Kidney epithelial cell (primary cell): ENCODE data around the gene KASH5. TPM values are rescaled to one million over a fixed set of nuclear protein-coding genes. Genes with fewer than 3 reads are reported as not detected.
A peak's percentile ranks its signal among the peaks of the same experiment; 100 is the strongest.
"Not testable (repeated sequence)": the region's sequence is repeated elsewhere in the genome, so short reads cannot be mapped to it uniquely, and the experiment has no call there.

ENCODE experiments used
- DNase-seq: peaks from one replicate; pipeline ENCODE4 v3.0.0-alpha.2; 2010; ENCODE audit warnings: low read depth
- H3K27me3 ChIP-seq: 2 replicates; pipeline ENCODE4 v1.6.0; 2011; ENCODE audit warnings: low read length; ENCODE audit not compliant: control insufficient read depth, insufficient read depth
- H3K36me3 ChIP-seq: 2 replicates; pipeline ENCODE4 v1.5.1; 2011; ENCODE audit warnings: low read length; ENCODE audit not compliant: control insufficient read depth, insufficient read depth
- H3K4me3 ChIP-seq: 2 replicates; pipeline ENCODE4 v1.5.1; 2011; ENCODE audit warnings: low read depth, mild to moderate bottlenecking, control low read depth, low read length
- total RNA-seq: library from RNA; depleted of rRNA; stranded (reverse); fragments of >200 nt; gene quantifications from 2 replicates; pipeline ENCODE4 v1.2.3, GENCODE V29; 2015
- TF ChIP-seq, protein P1 (sequence below): IDR thresholded peaks from 2 replicates; pipeline ENCODE4 v1.5.1; 2011; ENCODE audit warnings: mild to moderate bottlenecking, moderate library complexity, low read length, control low read depth, inconsistent platforms; ENCODE audit not compliant: insufficient read depth, poor library complexity, severe bottlenecking

KASH5 gene
- total RNA-seq, 1 donor from 2014 or later, result not detected

DNA sequence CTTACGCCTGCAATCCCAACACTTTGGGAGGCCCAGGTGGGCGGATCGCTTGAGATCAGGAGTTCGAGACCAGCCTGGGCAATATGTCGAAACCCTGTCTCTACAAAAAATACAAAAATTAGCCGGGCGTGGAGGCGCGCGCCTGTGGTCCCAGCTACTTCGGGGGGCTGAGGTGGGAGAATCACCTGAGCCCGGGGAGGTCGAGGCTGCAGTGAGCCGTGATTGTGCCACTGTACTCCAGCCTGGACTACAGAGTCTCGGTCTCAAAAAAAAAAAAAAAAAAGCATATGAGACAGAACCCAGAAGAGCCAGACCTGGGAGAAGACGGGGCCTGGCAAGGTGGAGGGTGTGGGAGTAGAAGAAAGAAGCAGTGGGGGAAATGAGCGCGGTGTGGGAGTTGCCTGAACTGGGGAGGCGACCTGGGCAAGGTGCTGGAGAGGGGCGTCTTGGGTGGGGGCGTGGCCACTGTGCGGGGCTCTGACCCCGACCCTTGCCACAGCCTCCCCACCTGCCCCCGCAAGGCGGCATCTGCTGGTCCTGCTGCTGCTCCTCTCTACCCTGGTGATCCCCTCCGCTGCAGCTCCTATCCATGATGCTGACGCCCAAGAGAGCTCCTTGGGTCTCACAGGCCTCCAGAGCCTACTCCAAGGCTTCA, 23.8 kb upstream of the KASH5 start:
- no peak for DNase-seq
- no peaks in the 10 kb centered on the region for H3K27me3 ChIP-seq
- TF ChIP-seq, protein P1, sequence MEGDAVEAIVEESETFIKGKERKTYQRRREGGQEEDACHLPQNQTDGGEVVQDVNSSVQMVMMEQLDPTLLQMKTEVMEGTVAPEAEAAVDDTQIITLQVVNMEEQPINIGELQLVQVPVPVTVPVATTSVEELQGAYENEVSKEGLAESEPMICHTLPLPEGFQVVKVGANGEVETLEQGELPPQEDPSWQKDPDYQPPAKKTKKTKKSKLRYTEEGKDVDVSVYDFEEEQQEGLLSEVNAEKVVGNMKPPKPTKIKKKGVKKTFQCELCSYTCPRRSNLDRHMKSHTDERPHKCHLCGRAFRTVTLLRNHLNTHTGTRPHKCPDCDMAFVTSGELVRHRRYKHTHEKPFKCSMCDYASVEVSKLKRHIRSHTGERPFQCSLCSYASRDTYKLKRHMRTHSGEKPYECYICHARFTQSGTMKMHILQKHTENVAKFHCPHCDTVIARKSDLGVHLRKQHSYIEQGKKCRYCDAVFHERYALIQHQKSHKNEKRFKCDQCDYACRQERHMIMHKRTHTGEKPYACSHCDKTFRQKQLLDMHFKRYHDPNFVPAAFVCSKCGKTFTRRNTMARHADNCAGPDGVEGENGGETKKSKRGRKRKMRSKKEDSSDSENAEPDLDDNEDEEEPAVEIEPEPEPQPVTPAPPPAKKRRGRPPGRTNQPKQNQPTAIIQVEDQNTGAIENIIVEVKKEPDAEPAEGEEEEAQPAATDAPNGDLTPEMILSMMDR, result no peak
- H3K36me3 ChIP-seq, result no peaks in the 10 kb centered on the region
- peak overlapping the region; percentile 4 for H3K4me3 ChIP-seq

GRCh38 chr19:49366110-49366509, 21.9 kb upstream of the KASH5 start:
- Histone ChIP-seq H3K27me3 (no peaks in the 10 kb centered on the region), H3K36me3 (no peaks in the 10 kb centered on the region), H3K4me3 (no peak overlapping the region)
- TF ChIP-seq, protein P1, result no peak
- DNase-seq, result no peak

DNA sequence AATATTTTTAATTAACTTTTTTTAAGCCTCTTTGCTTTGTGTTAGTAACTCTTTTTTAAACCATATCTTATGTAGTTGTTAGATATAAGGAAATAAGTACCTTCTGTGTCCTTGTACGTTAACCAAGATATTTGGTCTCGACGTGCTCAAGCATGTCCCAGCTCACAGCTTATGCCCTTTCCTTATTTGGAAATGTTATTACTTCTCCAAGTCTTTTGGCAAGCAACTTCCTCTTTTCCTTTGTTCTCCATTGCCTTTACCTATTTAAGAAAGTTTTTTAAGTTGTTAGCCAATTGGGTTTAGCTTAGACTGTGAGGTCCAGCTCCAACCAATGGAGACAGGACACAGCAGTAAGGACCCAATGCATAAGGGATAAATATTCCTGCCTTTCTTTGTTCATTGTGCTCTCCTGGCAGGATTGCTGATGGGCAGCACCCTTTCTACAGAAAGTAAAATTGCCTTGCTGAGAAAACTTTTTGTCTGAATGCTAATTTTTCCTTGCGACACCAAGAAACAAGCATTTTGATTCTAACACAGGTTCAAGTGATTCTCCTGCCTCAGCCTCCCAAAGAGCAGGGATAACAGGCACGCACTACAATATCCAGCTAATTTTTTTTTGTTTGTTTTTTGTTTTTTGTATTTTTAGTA, 19.2 kb upstream of the KASH5 start:
- no peaks in the 10 kb centered on the region for H3K27me3 ChIP-seq
- TF ChIP-seq, protein P1, result no peak
- DNase-seq, result no peak
- no peaks in the 10 kb centered on the region for H3K36me3 ChIP-seq
- no peak overlapping the region for H3K4me3 ChIP-seq

- Histone ChIP-seq H3K4me3 (no peak overlapping the region), H3K36me3 (no peaks in the 10 kb centered on the region), H3K27me3 (peaks cover 9% of the 10 kb centered on the region)
- TF ChIP-seq, protein P1, result no peak
- DNase-seq, result no peak
Measured at GRCh38 chr19:49371184-49371583, 16.9 kb upstream of the KASH5 start.

DNA sequence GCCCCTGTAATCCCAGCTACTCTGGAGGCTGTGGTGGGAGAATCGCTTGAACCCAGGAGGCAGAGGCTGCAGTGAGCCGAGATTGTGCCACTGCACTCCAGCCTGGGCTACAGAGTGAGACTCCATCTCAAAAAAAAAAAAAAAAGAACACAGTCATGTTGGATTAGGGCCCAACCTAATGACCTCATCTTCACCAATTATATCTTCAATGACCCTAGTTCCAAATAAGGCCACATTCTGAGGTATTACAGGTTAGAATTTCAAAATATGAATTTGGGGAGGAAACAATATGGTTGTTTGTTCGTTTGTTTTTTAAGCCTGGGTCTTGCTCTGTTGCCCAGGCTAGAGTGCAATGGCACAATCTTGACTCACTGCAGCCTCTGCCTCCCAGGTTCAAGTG, 14.9 kb upstream of the KASH5 start:
- not testable (repeated sequence) for H3K36me3 ChIP-seq, H3K27me3 ChIP-seq, DNase-seq, H3K4me3 ChIP-seq

GRCh38 chr19:49374665-49375434, 13.2 kb upstream of the KASH5 start:
- H3K4me3 ChIP-seq, result no peak overlapping the region
- peaks cover 9% of the 10 kb centered on the region for H3K27me3 ChIP-seq
- TF ChIP-seq, protein P1, result no peak
- H3K36me3 ChIP-seq, result no peaks in the 10 kb centered on the region
- DNase-seq, result no peak
